NCI-H1048 (cell line): ENCODE data around the gene RPL35.
"Not testable (repeated sequence)": the region's sequence is repeated elsewhere in the genome, so short reads cannot be mapped to it uniquely, and the experiment has no call there.

Experiments
- DNase-seq: peaks from one replicate; lab custom pipeline; 2025; lab: John Stamatoyannopoulos, UW

Gene RPL35

DNA sequence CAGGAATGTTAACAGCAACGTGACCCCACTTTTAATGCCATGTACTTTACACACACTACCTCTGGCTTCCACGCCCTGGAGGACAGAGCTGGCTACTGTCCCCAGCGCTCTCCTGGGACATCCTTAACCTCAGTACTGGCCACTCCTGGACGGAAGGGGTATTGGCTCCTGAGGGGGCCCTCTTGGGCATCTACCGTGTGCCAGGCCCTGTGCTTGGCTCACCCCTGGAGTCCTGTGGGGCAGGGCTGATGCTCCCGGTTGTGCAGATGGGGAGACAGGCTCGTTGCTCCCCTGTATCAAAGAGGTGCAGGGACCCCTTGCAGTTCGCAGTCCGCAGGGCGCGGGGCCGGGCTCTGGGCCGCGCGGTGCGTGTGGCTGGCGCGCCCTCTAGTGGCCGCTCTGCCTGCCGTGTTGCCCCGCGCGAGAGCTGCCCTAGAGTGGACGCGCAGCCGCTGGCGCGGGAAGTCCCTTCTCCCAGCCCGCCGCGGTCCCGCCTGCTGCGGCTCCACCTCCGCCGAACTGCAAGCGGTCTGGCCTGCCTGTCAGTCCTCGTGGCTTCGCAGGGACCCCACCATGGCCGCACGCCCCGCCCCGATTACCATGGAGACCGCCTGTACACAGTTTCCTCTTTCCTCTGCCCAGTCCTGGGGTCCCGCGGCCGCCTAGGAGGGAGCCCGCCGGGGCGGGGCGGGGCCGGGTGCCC, 8.8 kb downstream of the RPL35 start, which contains the start of gene WDR38:
WDR38 (plus strand) TSS at position 632 of the 703 bp plus-strand sequence. CDS start 72 bp downstream, outside the sequence.
- DNase-seq = peak; percentile 23

DNA sequence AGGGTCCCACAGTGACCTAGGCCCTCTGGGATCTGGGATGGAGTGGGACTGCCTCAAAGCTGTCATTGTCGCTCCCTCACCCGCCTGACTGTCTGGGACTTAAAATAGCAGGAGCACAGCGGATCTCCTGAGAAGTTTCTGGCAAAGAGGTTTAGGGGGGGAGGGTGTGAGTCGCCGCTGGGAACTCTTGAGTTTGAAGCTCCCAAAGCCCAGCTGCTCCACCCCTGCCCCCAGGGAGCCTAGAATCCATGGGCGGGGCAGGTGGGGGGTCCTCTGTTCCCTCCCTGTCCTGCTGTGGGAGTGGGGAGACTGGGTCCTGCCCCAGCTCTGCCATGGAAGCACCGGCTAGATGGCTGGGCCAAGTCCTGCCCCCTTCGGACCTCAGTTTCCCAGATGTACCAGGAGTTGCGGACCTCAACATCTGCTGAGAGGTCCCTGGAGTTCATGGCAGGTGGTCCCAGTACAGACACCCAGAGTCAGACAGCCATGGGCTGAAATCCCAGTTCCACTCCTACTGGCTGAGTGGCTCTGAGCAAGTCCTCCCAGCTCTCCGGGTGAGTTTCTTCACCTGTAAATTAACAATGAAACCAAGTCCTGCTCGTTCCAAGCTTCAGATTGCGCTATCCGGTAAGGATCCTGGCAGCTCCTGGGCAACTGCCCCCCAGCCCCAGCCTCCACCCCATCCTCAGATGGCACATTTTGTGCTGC, 9.5 kb downstream of the RPL35 start:
- no peak for DNase-seq

DNA sequence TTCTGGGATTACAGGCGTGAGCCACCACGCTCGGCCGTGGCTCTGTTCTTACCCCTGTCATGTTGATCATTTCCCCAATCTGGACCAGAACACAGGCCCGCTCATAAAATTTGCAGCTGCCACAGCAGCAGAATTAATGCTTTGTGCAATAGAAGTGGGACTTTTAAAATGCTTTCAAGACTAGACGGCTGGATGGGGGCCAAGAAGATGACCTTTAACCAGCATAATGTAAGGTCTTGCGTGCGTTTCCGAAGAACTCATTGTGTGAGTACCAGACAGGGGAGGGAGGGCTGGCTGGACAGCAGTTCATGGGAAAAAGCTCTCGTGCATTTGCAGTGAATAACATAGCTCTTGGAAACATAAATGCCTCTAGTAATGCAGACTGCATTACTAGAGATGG, 12.0 kb downstream of the RPL35 start:
- DNase-seq = no peak

DNA sequence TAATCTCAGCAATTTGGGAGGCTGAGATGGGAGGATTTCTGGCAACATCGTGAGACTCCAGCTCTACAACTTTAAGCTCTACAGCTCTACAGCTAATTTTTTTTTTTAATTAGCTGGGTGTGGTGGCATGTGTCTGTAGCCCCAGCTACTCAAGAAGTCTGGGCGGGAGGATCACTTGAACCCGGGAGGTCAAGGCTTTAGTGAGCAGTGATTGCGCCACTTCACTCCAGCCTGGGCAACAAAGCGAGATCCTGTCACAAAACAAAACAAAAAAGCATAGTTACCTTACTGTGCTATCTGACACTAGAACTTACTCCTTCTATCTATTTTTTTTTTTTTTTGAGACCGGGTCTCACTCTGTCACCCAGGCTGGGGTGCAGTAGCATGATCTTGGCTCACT, 14.8 kb downstream of the RPL35 start:
- DNase-seq = no peak

DNA sequence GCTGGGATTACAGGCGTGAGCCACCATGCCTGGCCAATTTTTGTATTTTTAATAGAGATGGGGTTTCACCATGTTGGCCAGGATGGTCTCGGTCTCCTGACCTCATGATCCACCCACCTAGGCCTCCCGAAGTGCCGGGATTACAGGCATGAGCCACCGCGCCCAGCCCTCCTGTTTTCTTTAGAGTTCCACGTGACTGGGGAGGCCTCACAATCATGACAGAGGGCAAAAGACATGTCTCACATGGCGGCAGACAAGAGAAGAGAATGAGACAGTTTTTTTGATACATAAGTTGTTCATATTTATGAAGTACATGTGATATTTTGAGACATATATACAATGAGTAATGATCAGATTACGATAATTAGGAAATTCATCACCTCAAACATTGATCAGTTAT, 15.3 kb downstream of the RPL35 start:
- DNase-seq = not testable (repeated sequence)

DNA sequence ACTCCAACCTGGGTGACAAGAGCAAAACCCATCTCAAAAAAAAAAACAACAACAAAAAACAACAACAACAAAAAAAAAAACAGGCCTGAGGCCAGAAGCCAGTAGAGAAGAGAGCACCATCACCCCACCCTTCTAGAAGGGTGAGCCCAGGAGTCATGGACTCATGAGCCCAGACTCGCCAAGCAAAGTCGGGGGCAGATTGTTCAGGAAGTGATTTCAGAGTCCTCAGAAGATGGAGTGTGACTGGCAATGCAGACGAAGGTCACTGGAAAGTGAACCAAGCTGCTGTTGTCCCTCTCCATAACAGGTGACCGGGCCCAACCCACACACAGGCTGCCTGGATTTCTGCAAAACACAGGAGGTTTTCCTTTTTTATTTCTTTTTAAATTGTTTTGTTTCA, 17.5 kb downstream of the RPL35 start:
- DNase-seq = no peak

DNA sequence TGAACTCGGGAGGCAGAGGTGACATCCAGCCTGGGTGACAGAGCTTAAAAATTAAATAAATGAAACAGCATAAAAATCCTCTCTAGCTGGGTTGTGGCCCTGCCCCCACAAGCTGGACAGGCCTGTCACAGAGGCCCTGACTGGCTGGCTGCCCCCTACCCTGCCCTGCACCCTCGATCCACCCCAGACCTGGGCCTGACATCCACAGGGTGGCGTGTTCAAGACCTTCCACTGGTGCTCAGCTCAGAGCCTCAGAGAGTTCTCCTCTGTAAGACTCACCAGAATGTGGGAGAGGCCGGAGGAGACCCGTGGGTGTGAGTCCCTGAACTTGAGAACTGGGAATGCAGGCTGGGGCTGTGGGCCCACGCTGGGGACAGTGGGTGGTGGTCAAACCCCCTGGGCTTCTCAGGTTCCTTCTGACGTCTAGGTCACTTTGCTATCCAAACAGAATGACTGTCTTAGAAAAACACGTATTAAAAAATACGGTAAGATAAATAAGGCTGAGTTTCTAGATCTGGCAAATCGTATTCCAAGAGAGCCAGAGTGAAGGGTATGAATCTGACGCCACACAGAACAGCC, 18.2 kb downstream of the RPL35 start:
- no peak for DNase-seq

DNA sequence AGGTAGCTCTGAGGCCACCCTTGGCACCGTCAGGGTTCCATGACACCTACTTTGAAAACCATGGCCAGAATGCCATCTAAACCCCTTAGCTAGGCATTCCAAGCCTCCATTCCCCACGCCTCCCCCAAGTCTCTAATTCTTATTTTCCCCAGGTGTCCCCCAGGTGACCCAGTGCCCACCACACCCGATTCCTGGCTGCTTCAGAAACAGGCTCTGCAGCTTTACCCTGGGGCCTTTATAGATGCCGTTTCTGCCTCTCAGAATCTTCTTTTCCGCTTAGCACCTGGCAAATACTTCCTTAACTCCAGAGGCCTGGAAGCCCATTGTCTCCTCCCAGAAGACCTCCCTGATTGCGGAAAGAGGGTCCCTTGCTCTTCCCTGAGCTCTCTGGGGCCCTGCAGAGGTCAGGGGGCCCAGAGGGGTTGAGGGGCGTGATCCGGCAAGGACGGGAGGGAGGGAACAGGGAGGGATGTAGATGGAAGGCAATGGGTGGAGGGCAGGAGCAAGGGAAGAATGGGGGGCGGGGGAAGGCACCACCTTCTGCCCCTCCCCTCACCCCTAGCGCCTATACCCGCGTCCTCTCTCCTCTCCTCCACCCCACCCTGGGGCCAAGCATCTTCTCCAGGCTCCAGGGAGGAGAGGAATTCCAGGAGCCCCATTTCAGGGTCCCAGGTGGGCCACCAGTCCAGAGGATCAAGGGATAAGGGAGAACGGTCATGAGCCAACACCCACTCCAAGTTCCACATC, 20.5 kb downstream of the RPL35 start:
- DNase-seq = no peak

DNA sequence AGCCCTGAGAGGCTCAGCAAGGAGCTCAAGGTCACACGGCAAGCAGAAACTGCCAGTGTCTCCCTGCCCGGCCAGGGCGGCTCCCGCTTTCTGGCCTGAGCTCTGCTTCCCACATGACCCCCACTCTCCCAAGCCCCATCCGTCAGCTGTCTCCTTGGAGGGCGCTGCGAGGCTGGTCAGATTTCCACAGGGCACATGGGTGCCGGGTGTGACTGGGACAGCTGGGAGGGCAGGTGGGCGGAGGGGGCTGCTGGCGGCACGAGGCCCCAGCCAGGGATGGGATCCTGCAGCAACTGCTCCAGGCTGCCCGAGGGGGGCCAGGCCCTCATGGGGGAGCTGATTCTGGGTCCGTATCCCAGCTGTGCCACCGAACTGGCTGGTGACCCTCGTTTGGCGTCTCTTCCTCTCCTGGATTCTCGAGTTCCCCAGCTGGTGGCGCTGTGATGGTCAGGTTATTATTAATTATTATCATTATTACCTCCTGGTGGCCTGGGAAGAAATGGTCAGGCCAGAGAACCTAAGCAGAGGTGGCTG, 21.4 kb downstream of the RPL35 start:
- DNase-seq = no peak

DNA sequence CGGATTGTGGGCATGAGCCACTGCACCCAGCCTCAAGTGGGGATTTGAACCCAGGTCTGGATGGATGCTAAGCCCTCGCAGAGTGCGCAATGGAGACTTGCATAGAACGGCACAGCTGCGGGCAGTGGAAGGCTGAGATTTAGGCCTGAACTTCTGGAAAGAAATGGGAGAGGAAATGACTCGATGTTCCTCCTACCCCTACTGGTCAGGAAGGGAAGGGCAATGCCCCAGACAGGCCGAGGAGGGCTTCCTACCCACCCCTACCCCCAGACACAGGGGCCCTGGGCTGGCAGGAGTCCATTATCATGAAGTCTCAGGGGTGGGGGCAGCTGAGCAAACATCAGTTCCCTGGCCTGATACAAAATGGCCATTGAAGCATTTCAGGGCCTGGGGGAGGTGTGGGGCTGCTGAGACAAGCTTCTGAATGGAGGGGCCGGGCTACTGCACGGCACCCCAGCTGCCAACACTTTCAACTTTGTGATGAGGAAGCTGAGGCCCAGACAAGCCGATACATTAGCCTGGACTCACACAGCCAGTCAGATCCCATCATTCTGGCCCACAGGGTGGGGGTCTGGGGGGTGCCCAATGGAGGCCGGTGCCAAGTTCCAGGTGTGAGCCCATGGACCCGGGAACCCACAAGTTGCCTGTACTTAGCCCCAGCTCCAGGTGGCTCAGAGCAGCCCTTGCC, 22.0 kb downstream of the RPL35 start:
- no peak for DNase-seq

DNA sequence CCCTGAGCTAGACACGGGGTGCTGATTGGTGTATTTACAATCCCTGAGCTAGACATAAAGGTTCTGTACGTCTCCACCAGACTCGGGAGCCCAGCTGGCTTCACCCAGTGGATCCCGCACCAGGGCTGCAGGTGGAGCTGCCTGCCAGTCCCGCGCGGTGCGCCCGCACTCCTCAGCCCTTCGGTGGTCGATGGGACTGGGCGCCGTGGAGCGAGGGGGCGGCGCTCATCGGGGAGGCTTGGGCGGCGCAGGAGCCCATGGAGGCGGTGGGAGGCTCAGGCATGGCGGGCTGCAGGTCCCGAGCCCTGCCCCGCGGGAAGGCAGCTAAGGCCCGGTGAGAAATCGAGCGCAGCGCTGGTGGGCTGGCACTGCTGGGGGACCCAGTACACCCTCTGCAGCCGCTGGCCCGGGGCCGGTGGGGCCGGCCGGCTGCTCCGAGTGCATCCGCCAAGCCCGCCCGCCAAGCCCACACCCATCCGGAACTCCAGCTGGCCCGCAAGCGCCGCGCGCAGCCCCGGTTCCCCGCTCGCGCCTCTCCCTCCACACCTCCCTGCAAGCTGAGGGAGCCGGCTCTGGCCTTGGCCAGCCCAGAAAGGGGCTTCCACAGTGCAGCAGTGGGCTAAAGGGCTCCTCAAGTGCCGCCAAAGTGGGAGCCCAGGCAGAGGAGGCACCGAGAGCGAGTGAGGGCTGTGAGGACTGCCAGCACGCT, 23.0 kb downstream of the RPL35 start:
- not testable (repeated sequence) for DNase-seq

DNA sequence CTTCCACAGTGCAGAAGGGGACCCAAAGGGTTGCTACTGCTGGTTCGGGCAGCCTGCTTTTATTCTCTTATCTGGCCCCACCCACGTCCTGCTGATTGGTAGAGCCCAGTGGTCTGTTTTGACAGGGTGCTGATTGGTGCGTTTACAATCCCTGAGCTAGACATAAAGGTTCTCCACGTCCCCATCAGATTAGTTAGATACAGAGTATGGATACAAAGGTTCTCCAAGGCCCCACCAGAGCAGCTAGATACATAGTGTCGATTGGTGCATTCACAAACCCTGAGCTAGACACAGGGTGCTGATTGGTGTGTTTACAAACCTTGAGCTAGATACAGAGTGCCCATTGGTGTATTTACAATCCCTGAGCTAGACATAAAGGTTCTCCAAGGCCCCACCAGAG, 23.6 kb downstream of the RPL35 start:
- DNase-seq = not testable (repeated sequence)

DNA sequence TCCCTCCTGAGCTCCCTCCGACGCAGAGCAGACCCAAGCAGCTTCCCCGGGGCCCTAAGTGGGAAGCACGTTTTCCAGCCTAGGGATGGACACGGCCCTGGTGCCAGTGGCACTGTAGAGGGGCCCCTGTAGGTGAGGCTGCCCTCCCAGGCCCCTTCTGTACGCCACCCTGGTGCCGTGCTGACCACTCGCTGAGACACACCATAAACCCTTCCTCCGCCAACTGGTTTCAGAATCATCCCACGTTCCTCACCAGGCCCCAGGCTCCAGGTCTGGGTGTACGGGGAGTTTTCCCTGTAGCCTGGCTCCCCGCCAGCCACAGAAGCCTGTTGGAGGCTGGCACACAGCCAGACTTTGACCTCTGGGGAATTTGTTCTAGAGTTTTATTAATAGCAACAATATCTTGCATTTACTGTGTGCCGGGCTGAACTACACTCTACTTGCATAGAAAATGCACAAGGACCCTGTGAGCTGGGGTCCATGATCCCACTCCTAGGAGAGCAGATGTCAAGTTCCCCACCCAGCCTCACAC, 26.7 kb downstream of the RPL35 start:
- no peak for DNase-seq

DNA sequence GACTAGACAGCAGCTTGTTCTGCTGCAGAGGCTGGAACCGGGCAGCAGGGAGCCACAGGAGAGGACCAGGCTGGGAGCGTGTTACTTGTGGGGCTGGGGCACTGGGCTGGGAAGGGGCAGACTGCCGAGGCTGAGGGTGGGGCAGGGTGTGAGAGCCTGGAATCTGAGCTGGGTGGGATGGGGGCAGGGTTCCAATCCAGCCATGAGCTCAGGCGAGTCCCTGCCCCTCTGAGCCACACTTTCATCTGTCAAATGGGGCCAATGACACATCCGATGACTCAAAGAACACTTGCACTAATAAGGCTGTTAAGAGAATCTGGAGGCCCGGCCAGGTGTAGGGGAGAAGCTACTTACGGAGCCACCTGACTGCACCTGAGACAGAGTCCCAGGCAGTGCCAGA, 27.2 kb downstream of the RPL35 start:
- no peak for DNase-seq

DNA sequence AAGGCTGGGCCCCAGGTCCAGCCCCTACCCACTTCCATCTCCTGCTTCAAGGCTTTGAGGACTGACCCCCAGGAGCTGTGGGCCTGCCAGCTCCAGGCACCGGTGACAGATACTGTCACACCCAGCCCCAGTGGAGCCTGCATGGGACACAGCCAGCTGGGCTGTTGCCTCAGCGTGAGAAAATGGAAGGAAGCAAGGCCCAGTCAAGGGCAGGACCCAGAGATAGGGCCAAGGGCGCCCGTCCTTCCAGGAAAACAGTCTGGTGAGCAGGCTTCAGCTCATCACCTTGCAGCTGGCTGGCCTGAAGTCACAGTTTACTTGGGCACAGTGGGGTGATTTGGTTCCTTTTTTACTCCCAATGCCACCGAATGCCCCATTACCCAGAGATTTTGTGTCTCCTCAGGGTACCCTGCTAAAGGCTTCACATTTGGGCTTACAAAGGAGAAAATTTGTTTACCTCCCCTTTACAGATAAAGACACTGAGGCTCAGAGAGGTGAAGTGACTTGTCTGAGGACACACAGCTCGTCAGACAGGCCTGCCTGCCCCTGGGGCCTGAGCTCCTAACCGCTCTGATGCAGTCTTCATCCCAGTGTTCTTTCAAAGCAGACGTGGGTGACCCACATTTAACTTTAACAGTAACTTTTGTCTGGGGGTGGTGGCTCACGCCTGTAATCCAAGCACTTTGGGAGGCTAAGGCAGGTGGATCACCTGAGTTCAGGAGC, 30.0 kb downstream of the RPL35 start:
- no peak for DNase-seq

DNA sequence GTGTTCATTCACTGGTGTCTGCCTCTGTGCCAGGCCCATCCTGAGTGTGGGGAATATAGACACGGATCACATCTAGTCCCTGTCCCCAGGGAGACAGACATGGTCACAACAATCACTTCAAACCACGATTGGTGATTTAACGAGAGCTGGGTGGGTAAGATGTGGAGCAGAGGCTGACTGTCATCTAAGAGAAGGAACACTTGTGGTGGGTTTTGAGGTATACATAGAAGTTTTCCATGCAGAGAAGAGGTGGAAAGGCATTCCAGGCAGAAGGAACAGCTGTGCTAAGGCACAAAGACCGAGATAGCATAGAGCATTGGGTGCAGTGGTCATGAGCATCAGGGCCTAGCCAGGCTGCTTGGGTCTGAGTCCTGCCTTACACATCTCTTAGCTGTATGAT, 31.2 kb downstream of the RPL35 start:
- DNase-seq = no peak

DNA sequence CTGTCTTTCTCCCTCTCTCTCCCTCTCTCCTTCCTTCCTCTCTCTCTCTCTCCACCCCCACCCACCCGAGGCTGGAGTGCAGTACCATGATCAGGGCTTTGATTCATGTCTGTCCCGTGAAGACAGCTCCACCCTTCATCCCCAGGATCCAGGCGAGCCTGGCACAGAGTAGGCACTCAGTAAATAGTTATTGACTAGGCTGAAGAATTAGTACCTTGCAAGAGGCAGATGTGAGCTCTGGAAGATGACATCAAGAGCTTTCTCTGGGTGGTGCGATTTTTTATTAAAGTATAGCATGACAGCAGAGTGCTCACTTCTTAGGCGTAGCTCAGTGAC, 32.5 kb downstream of the RPL35 start:
- DNase-seq = no peak

DNA sequence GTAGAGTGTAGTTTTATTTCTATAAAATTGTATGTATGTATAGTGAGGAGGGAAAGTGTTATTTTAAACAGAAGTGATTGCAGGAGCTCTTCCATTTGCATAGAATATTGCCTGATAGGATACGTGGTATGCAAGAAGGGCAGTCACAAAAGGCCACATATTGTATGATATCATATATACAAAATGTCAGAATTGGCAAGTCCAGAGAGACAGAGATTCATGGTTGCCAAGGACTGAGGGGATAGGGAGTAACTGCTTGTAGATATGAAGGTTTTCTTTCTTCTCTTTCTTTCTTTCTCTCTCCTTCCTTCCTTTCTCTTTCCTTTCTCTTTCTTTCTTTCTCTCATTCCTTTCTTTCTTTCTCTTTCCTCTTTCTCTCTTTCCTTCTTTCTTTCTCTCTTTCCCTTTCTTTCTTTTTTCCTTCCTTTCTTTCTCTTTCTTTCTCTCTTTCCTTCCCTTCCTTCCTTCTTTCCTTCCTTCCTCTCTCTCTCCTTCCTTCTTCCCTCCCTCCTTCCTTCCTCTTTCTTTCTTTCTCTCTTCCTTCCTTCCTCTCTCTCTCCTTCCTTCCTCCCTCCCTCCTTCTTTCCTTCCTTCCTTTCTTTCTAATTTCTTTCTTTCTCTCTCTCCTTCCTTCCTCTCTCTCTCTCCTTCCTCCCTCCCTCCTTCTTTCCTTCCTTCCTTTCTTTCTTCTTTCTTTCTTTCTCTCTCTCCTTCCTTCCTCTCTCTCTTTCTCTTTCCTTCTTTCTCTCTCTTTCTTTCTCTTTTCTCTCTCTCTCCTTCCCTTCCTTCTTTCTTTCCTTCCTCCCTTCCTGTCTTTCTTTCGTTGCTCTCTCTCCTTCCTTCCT, 33.0 kb downstream of the RPL35 start:
- no peak for DNase-seq
